SK-N-SH treated with all-trans-retinoic acid at 6 μM for 48 hours (cell line): ENCODE data around the gene C1QTNF5.

Experiments used
- ATAC-seq: fragments of 200-7000 bp; cut with Tn5 transposase; 3 replicates; pipeline ENCODE4 v1.9.1; 2020; ENCODE audit warnings: mild to moderate bottlenecking, moderate library complexity
- ARNTL ChIP-seq: fragments of 450-650 bp; formaldehyde crosslinking; IDR thresholded peaks from 2 replicates; pipeline ENCODE4 v1.5.0; 2020; ENCODE audit warnings: low read depth, mild to moderate bottlenecking, moderate library complexity, borderline replicate concordance
- BACH2 ChIP-seq: fragments of 250-450 bp; sonication (Bioruptor Pico); IDR thresholded peaks from 2 replicates; pipeline ENCODE4 v1.9.0; 2021; ENCODE audit warnings: mild to moderate bottlenecking, borderline replicate concordance
- CREB5 ChIP-seq: fragments of 250-450 bp; sonication (Bioruptor Pico); IDR thresholded peaks from 2 replicates; pipeline ENCODE4 v1.5.1; 2020; ENCODE audit warnings: low read depth, mild to moderate bottlenecking, moderate library complexity
- CSDC2 ChIP-seq: fragments of 250-450 bp; sonication (Bioruptor Pico); IDR thresholded peaks from 2 replicates; pipeline ENCODE4 v1.5.0; 2020; ENCODE audit warnings: mild to moderate bottlenecking, moderate library complexity
- CSRNP3 ChIP-seq: fragments of 250-450 bp; sonication (Bioruptor Pico); IDR thresholded peaks from 2 replicates; pipeline ENCODE4 v1.5.1; 2021; ENCODE audit warnings: mild to moderate bottlenecking, moderate library complexity
- ESRRG ChIP-seq: fragments of 250-450 bp; sonication (Bioruptor Pico); IDR thresholded peaks from 2 replicates; pipeline ENCODE4 v1.6.1; 2021; ENCODE audit warnings: mild to moderate bottlenecking
- GLIS3 ChIP-seq: fragments of 250-450 bp; sonication (Bioruptor Pico); IDR thresholded peaks from 2 replicates; pipeline ENCODE4 v1.5.0; 2020; ENCODE audit warnings: mild to moderate bottlenecking, moderate library complexity
- OSR1 ChIP-seq: fragments of 250-450 bp; sonication (Bioruptor Pico); IDR thresholded peaks from 2 replicates; pipeline ENCODE4 v1.8.0; 2022; ENCODE audit warnings: moderate library complexity, mild to moderate bottlenecking, inconsistent platforms
- PATZ1 ChIP-seq: fragments of 250-450 bp; sonication (Bioruptor Pico); IDR thresholded peaks from 2 replicates; pipeline ENCODE4 v1.8.0; 2020; ENCODE audit warnings: mild to moderate bottlenecking, moderate library complexity, borderline replicate concordance
- POU6F1 ChIP-seq: fragments of 250-450 bp; sonication (Bioruptor Pico); IDR thresholded peaks from 2 replicates; pipeline ENCODE4 v1.8.0; 2021; ENCODE audit warnings: low read depth, mild to moderate bottlenecking, moderate library complexity, borderline replicate concordance
- PPARA ChIP-seq: fragments of 250-450 bp; sonication (Bioruptor Pico); IDR thresholded peaks from 2 replicates; pipeline ENCODE4 v1.5.0; 2020; ENCODE audit warnings: mild to moderate bottlenecking, borderline replicate concordance
- RARB ChIP-seq: fragments of 250-450 bp; sonication (Bioruptor Pico); IDR thresholded peaks from 2 replicates; pipeline ENCODE4 v1.8.0; 2021; ENCODE audit warnings: mild to moderate bottlenecking, moderate library complexity
- SNAI2 ChIP-seq: fragments of 250-450 bp; sonication (Bioruptor Pico); IDR thresholded peaks from 2 replicates; pipeline ENCODE4 v1.5.0; 2020; ENCODE audit warnings: mild to moderate bottlenecking, moderate library complexity
- TCF4 ChIP-seq: fragments of 250-450 bp; sonication (Bioruptor Pico); IDR thresholded peaks from 2 replicates; pipeline ENCODE4 v1.8.0; 2021; ENCODE audit warnings: mild to moderate bottlenecking, moderate library complexity, borderline replicate concordance
- TOX ChIP-seq: fragments of 250-450 bp; sonication (Bioruptor Pico); IDR thresholded peaks from 2 replicates; pipeline ENCODE4 v1.8.0; 2021; ENCODE audit warnings: mild to moderate bottlenecking, moderate library complexity, borderline replicate concordance
- TSHZ2 ChIP-seq: fragments of 250-450 bp; sonication (Bioruptor Pico); IDR thresholded peaks from 2 replicates; pipeline ENCODE4 v1.5.0; 2020; ENCODE audit warnings: mild to moderate bottlenecking, moderate library complexity
- ZC3H10 ChIP-seq: fragments of 250-450 bp; sonication (Bioruptor Pico); IDR thresholded peaks from 2 replicates; pipeline ENCODE4 v1.5.1; 2021; ENCODE audit warnings: mild to moderate bottlenecking, moderate library complexity
- ZFP3 ChIP-seq: fragments of 250-450 bp; sonication (Bioruptor Pico); IDR thresholded peaks from 2 replicates; pipeline ENCODE4 v1.5.0; 2020; ENCODE audit warnings: mild to moderate bottlenecking, moderate library complexity
- ZFP30 ChIP-seq: fragments of 450-650 bp; formaldehyde crosslinking; IDR thresholded peaks from 2 replicates; pipeline ENCODE4 v1.5.0; 2022; ENCODE audit warnings: mild to moderate bottlenecking, moderate library complexity
- ZNF565 ChIP-seq: fragments of 450-650 bp; formaldehyde crosslinking; conservative IDR thresholded peaks from 2 replicates; pipeline ENCODE4 v1.5.0; 2020; ENCODE audit warnings: low read depth, mild to moderate bottlenecking, moderate library complexity
- ZNF70 ChIP-seq: fragments of 450-650 bp; formaldehyde crosslinking; IDR thresholded peaks from 2 replicates; pipeline ENCODE4 v1.5.0; 2020; ENCODE audit warnings: mild to moderate bottlenecking, moderate library complexity
- ZNF8 ChIP-seq: fragments of 450-650 bp; formaldehyde crosslinking; IDR thresholded peaks from 2 replicates; pipeline ENCODE4 v1.5.0; 2020; ENCODE audit warnings: mild to moderate bottlenecking, moderate library complexity

The C1QTNF5 gene

GRCh38 chr11:119316016-119316728 is 24.5 kb downstream of the C1QTNF5 start:
- peak; percentile 46 for ATAC-seq
- no peak for TF ChIP-seq PPARA
- TF ChIP-seq PATZ1 (CRISPR knock-in tag): no peak
- TF ChIP-seq BACH2 (CRISPR knock-in tag): no peak
- TF ChIP-seq TCF4 (CRISPR knock-in tag): no peak
- TF ChIP-seq ZNF8: no peak
- no peak for TF ChIP-seq ARNTL (CRISPR knock-in tag)
- TF ChIP-seq CSDC2 (CRISPR knock-in tag): no peak
- no peak for TF ChIP-seq ESRRG (CRISPR knock-in tag)
- TF ChIP-seq TOX (CRISPR knock-in tag): no peak
- TF ChIP-seq OSR1 (CRISPR knock-in tag): no peak
- TF ChIP-seq ZNF70 (CRISPR knock-in tag): no peak

- peak; percentile 38 for ATAC-seq
- TF ChIP-seq ZFP3 (CRISPR knock-in tag) (no peak), RARB (no peak), OSR1 (CRISPR knock-in tag) (no peak), CSRNP3 (CRISPR knock-in tag) (no peak), ZFP30 (CRISPR knock-in tag) (no peak), GLIS3 (CRISPR knock-in tag) (no peak), ARNTL (CRISPR knock-in tag) (no peak), ZNF70 (CRISPR knock-in tag) (no peak), PPARA (no peak), POU6F1 (CRISPR knock-in tag) (no peak), ZNF565 (CRISPR knock-in tag) (no peak), ZC3H10 (CRISPR knock-in tag) (no peak)
Observed at GRCh38 chr11:119315131-119316015, 25.3 kb downstream of the C1QTNF5 start.

- no peak for ATAC-seq
- TF ChIP-seq TCF4 (CRISPR knock-in tag): no peak
- TF ChIP-seq ZC3H10 (CRISPR knock-in tag): no peak
- no peak for TF ChIP-seq OSR1 (CRISPR knock-in tag)
- TF ChIP-seq SNAI2: no peak
- no peak for TF ChIP-seq PPARA
- TF ChIP-seq CSDC2 (CRISPR knock-in tag): no peak
- no peak for TF ChIP-seq ZNF565 (CRISPR knock-in tag)
- no peak for TF ChIP-seq GLIS3 (CRISPR knock-in tag)
- TF ChIP-seq RARB: no peak
- TF ChIP-seq ZFP3 (CRISPR knock-in tag): no peak
- TF ChIP-seq ZFP30 (CRISPR knock-in tag): no peak
- TF ChIP-seq PATZ1 (CRISPR knock-in tag): no peak
- no peak for TF ChIP-seq TSHZ2
- TF ChIP-seq CREB5: no peak
- TF ChIP-seq BACH2 (CRISPR knock-in tag): no peak
- no peak for TF ChIP-seq ZNF8
- TF ChIP-seq ZNF70 (CRISPR knock-in tag): no peak
Observed at GRCh38 chr11:119314726-119315125, 26.0 kb downstream of the C1QTNF5 start.
